ENCODE data around the gene CDK5RAP3.

- no peak for TF ChIP-seq CTCF (conservative IDR thresholded peaks at IDR 0.05; ENCODE audit: low read depth in 2 of 2)
- no peak for TF ChIP-seq REST (IDR thresholded peaks at IDR 0.05; ENCODE audit: unreplicated experiment)
- no peak for TF ChIP-seq NANOG (IDR thresholded peaks at IDR 0.05; ENCODE audit: borderline replicate concordance)
- TF ChIP-seq EZH2 (IDR thresholded peaks at IDR 0.05; ENCODE audit: low read depth, unreplicated experiment) = no peak
- no peak for TF ChIP-seq CREB1 (CRISPR knock-in tag; IDR thresholded peaks at IDR 0.05; ENCODE audit: low read depth)
- no peak for TF ChIP-seq POLR2AphosphoS5 (IDR thresholded peaks at IDR 0.05; ENCODE audit: low read depth)
- TF ChIP-seq EZH2phosphoT487 (IDR thresholded peaks at IDR 0.05; ENCODE audit: unreplicated experiment) = no peak
- TF ChIP-seq JUNB (IDR thresholded peaks at IDR 0.05; ENCODE audit: unreplicated experiment) = no peak
- TF ChIP-seq ETS1 (IDR thresholded peaks at IDR 0.05) = no peak
- TF ChIP-seq ZNF462 (CRISPR knock-in tag; IDR thresholded peaks at IDR 0.05) = no peak
- TF ChIP-seq ZNF114 (CRISPR knock-in tag; IDR thresholded peaks at IDR 0.05) = no peak
Measured at GRCh38 chr17:47959825-47960655, 10.9 kb upstream of the CDK5RAP3 start.
